ENCODE measurements around the gene THAP3. TPM values are rescaled to one million over a fixed set of nuclear protein-coding genes. Genes with fewer than 3 reads are reported as not detected.

THAP3 gene, protein sequence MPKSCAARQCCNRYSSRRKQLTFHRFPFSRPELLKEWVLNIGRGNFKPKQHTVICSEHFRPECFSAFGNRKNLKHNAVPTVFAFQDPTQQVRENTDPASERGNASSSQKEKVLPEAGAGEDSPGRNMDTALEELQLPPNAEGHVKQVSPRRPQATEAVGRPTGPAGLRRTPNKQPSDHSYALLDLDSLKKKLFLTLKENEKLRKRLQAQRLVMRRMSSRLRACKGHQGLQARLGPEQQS
- 10 to 100 TPM; 14.1 to 30.5 (median 20.3) TPM for total RNA-seq
- polyA plus RNA-seq, result 10 to 100 TPM; 18.7 to 31.8 TPM
- 11.7 reads per million, percentile 39 among the genes with 10 or more reads in this experiment for total RNA-seq

DNA sequence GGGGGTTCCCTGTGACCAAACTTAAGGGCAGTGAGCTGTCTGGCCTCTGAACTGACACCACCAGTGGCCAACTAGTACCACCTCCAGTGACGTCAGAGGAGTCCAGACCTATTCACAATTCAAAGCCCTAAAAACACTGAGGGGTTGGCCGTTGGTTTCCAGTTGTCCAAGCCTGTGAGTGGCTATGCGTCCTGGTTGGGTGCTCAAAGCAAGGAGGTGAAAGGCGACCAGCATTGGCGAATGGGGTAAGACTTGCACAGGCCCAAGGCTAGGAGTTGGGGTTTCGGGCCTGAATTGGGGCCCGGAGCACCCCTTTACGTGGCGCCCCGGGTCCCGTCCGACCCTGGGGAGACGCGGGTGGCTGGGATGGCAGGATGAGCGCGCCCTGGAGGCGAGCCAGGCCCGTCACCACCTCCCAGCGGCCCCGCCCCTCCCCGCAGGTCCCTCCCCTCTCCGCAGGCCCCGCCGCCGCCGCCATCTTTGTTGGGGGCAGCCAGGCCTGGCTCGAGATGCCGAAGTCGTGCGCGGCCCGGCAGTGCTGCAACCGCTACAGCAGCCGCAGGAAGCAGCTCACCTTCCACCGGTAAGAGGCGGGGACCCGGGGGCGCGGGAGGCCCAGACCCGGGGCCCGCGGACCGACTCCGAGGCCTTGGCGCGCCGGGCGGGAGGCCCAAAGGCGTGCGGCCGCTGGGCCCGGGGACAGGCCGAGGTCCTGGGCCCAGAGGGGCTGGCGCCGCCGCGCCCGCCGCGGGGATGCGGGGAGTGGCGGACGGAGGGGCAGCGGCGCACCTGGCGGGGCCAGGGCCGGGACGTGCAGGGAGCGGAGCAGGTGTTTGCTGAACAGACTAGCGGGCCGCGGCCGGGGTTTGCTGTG is at the start of gene THAP3:
Gene THAP3, plus strand, starts transcription at position 159 of the 874 bp plus-strand sequence. Its CDS starts 351 bp downstream, at position 510.
- peak within 1 kb of the TSS; percentile 86 to 97 (median 92) for H3K4me3 Mint-ChIP-seq
- ATAC-seq (peak; percentile 99), DNase-seq (peak; percentile 77 to 90 (median 87))
- no peaks in the 10 kb centered on the region for H3K27me3 Mint-ChIP-seq
- H3K36me3 Mint-ChIP-seq, result peaks cover 0 to 16% (median 5%) of the 10 kb centered on the region in 5 donors
- peaks cover 13 to 18% of the 10 kb centered on the region in 2 donors for H3K4me1 ChIP-seq (ENCODE audit: control insufficient read depth in 2 of 2, insufficient read depth in 2 of 2, low read length in 2 of 2)
- CTCF ChIA-PET, result interaction anchor here (1.0 to 2.0 kb wide), 3 partner anchors 21 to 27 kb away, joined by 3 to 8 read pairs (median 7); no protein-coding TSS in a partner anchor
- no peaks in the 10 kb centered on the region for H3K9me3 ChIP-seq (ENCODE audit: control insufficient read depth in 2 of 3, low read length in 3 of 3)
- POLR2A ChIA-PET, result interaction anchor here (0.6 to 14.2 kb wide), 5 partner anchors 9 to 439 kb away, joined by 3 to 246 read pairs (median 5); partner anchors contain the start of genes KLHL21 and PHF13
- peaks cover 0 to 51% (median under 1%) of the 10 kb centered on the region in 3 experiments for H3K36me3 ChIP-seq (ENCODE audit: control insufficient read depth in 2 of 3, insufficient read depth in 3 of 3, low read length in 3 of 3)
- peak within 1 kb of the TSS; percentile 52 for H3K4me3 ChIP-seq (ENCODE audit: low read length)
- H3K27me3 ChIP-seq (ENCODE audit: control insufficient read depth in 2 of 2, insufficient read depth in 2 of 2, low read length in 2 of 2), result no peaks in the 10 kb centered on the region
- peak within 1 kb of the TSS; percentile 78 for H3K27ac ChIP-seq (ENCODE audit: low read depth, low read length)
- intact Hi-C loops (cut with micrococcal nuclease), result loop anchor here (1.0 to 5.0 kb wide), 10 partner anchors 12 to 426 kb away; partner anchors contain the start of genes NOL9 (in 2 of the 2), PHF13 (in 2 of the 2), ZBTB48 (in 2 of the 2) and ACOT7 (in 1 of the 2)
- H3K4me1 Mint-ChIP-seq, result peaks cover 11 to 39% (median 30%) of the 10 kb centered on the region in 7 donors
- peak within 1 kb of the TSS; percentile 72 to 96 (median 86) for H3K27ac Mint-ChIP-seq
- no peaks in the 10 kb centered on the region for H3K9me3 Mint-ChIP-seq

DNA sequence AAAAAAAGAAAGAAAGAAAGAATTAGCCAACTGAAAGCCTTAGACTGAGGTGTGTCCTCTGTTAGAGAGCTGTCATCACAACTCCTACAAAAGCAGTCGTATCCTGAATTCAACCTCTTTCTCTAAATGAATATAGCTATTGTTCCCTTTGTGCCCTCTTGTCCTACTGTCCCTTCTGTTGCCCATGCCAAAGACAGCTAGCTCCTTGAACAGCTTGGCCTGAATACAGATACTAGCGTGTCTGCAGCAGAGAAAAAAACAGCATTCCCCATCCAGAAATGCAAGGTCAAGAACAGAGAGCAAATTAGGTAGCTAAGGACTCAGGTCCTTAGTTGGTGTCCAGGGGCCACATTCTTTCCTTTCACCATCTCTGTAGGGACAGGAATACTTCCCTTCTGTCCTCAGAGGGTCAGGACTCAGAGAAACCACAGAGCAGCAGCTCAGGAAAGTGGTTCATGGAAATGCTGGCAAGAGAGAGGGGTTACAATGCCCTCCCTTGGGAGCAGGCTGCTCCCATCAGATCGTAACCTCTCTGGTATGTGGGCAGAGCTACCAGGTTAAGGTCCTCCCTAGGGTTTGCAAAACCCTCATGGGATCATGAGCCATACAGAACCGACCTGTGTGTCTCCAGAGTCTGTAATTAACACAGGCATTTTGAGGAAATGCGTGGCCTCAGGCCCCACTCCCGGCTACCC is 46.7 kb upstream of the THAP3 start:
- no peaks in the 10 kb centered on the region for H3K27me3 Mint-ChIP-seq
- intact Hi-C loops (cut with micrococcal nuclease), result loop anchor here in 1 of 2 donors (2.0 kb wide), 1 partner anchor 47 kb away; the partner anchor contains the start of gene THAP3
- peaks cover 24 to 40% (median 33%) of the 10 kb centered on the region in 7 donors for H3K4me1 Mint-ChIP-seq
- peak overlapping the region in 5 of 9 donors; percentile 0 to 95 (median 36) for H3K27ac Mint-ChIP-seq
- H3K4me3 Mint-ChIP-seq, result peak overlapping the region in 3 of 10 donors; percentile 35 to 40 (median 36)
- POLR2A ChIA-PET, result interaction anchor here (1.5 to 6.9 kb wide), 2 partner anchors 23 to 118 kb away, joined by 4 to 153 read pairs; partner anchors contain the start of gene KLHL21
- no peak overlapping the region for H3K27ac ChIP-seq (ENCODE audit: low read depth, low read length)
- CTCF ChIA-PET, result interaction anchor here (1.1 kb wide), 1 partner anchor 24 kb away, joined by 3 read pairs; the partner anchor contains the start of gene NOL9
- DNase-seq (no peak), ATAC-seq (no peak)
- peaks cover 0 to 1% (median 0%) of the 10 kb centered on the region in 5 donors for H3K36me3 Mint-ChIP-seq
- H3K27me3 ChIP-seq (ENCODE audit: control insufficient read depth in 2 of 2, insufficient read depth in 2 of 2, low read length in 2 of 2), result no peaks in the 10 kb centered on the region
- H3K4me3 ChIP-seq (ENCODE audit: low read length), result no peak overlapping the region
- no peaks in the 10 kb centered on the region for H3K9me3 Mint-ChIP-seq
- peaks cover 0 to 9% (median 0%) of the 10 kb centered on the region in 3 experiments for H3K36me3 ChIP-seq (ENCODE audit: control insufficient read depth in 2 of 3, insufficient read depth in 3 of 3, low read length in 3 of 3)
- peaks cover 25 to 27% of the 10 kb centered on the region in 2 donors for H3K4me1 ChIP-seq (ENCODE audit: control insufficient read depth in 2 of 2, insufficient read depth in 2 of 2, low read length in 2 of 2)
- H3K9me3 ChIP-seq (ENCODE audit: control insufficient read depth in 2 of 3, low read length in 3 of 3), result no peaks in the 10 kb centered on the region

DNA sequence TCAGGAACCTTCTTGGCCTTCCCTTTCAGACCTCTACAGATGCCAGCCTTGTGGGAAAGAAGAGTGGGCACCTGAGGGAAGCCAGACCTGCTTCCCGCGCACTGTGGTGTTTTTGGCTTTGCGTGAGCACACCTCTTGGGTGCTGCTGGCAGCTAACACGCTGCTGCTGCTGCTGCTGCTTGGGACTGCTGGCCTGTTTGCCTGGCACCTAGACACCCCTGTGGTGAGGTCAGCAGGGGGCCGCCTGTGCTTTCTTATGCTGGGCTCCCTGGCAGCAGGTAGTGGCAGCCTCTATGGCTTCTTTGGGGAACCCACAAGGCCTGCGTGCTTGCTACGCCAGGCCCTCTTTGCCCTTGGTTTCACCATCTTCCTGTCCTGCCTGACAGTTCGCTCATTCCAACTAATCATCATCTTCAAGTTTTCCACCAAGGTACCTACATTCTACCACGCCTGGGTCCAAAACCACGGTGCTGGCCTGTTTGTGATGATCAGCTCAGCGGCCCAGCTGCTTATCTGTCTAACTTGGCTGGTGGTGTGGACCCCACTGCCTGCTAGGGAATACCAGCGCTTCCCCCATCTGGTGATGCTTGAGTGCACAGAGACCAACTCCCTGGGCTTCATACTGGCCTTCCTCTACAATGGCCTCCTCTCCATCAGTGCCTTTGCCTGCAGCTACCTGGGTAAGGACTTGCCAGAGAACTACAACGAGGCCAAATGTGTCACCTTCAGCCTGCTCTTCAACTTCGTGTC is 45.9 kb upstream of the THAP3 start:
- Histone ChIP-seq H3K27ac (ENCODE audit: low read depth, low read length) (peak overlapping the region; percentile 91), H3K9me3 (ENCODE audit: control insufficient read depth in 2 of 3, low read length in 3 of 3) (no peaks in the 10 kb centered on the region), H3K36me3 (ENCODE audit: control insufficient read depth in 2 of 3, insufficient read depth in 3 of 3, low read length in 3 of 3) (peaks cover 0 to 9% (median 0%) of the 10 kb centered on the region in 3 experiments), H3K4me3 (ENCODE audit: low read length) (no peak overlapping the region), H3K4me1 (ENCODE audit: control insufficient read depth in 2 of 2, insufficient read depth in 2 of 2, low read length in 2 of 2) (peaks cover 25 to 27% of the 10 kb centered on the region in 2 donors), H3K27me3 (ENCODE audit: control insufficient read depth in 2 of 2, insufficient read depth in 2 of 2, low read length in 2 of 2) (no peaks in the 10 kb centered on the region)
- intact Hi-C loops (cut with micrococcal nuclease), result loop anchor here (1.0 to 2.0 kb wide), 6 partner anchors 24 to 123 kb away; partner anchors contain the start of genes NOL9 (in 2 of the 2), PHF13 (in 2 of the 2), DNAJC11 (in 1 of the 2) and KLHL21 (in 1 of the 2)
- H3K27me3 Mint-ChIP-seq, result no peaks in the 10 kb centered on the region
- peak overlapping the region; percentile 76 to 97 (median 96) for H3K4me3 Mint-ChIP-seq
- ChIA-PET POLR2A (interaction anchor here (0.9 to 6.9 kb wide), 5 partner anchors 23 to 118 kb away, joined by 3 to 153 read pairs (median 5); partner anchors contain the start of gene KLHL21), CTCF (interaction anchor here (1.1 kb wide), 1 partner anchor 25 kb away, joined by 3 read pairs; the partner anchor contains the start of gene NOL9)
- peaks cover 0 to 1% (median 0%) of the 10 kb centered on the region in 5 donors for H3K36me3 Mint-ChIP-seq
- H3K9me3 Mint-ChIP-seq, result no peaks in the 10 kb centered on the region
- peaks cover 24 to 40% (median 33%) of the 10 kb centered on the region in 7 donors for H3K4me1 Mint-ChIP-seq
- H3K27ac Mint-ChIP-seq, result peak overlapping the region; percentile 88 to 98 (median 95)
- DNase-seq, result no peak
- no peak for ATAC-seq

DNA sequence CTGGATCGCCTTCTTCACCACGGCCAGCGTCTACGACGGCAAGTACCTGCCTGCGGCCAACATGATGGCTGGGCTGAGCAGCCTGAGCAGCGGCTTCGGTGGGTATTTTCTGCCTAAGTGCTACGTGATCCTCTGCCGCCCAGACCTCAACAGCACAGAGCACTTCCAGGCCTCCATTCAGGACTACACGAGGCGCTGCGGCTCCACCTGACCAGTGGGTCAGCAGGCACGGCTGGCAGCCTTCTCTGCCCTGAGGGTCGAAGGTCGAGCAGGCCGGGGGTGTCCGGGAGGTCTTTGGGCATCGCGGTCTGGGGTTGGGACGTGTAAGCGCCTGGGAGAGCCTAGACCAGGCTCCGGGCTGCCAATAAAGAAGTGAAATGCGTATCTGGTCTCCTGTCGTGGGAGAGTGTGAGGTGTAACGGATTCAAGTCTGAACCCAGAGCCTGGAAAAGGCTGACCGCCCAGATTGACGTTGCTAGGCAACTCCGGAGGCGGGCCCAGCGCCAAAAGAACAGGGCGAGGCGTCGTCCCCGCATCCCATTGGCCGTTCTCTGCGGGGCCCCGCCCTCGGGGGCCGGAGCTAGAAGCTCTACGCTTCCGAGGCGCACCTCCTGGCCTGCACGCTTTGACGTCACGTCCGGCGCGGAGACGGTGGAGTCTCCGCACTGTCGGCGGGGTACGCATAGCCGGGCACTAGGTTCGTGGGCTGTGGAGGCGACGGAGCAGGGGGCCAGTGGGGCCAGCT is 45.1 kb upstream of the THAP3 start, which contains the start of gene ZBTB48:
Gene ZBTB48, plus strand, starts transcription at position 621 of the 745 bp plus-strand sequence. CDS start 616 bp downstream, outside the sequence.
- no peaks in the 10 kb centered on the region for H3K27me3 ChIP-seq (ENCODE audit: control insufficient read depth in 2 of 2, insufficient read depth in 2 of 2, low read length in 2 of 2)
- Mint-ChIP-seq H3K4me1 (peaks cover 27 to 43% (median 35%) of the 10 kb centered on the region in 7 donors), H3K27me3 (no peaks in the 10 kb centered on the region), H3K9me3 (peaks cover 0 to under 1% (median 0%) of the 10 kb centered on the region in 11 donors), H3K27ac (peak within 1 kb of the TSS; percentile 88 to 98 (median 95)), H3K36me3 (peaks cover 0 to 1% (median 0%) of the 10 kb centered on the region in 5 donors), H3K4me3 (peak within 1 kb of the TSS; percentile 76 to 97 (median 96))
- peaks cover 0 to 9% (median 0%) of the 10 kb centered on the region in 3 experiments for H3K36me3 ChIP-seq (ENCODE audit: control insufficient read depth in 2 of 3, insufficient read depth in 3 of 3, low read length in 3 of 3)
- CTCF ChIA-PET, result interaction anchor here (1.0 to 1.7 kb wide), 5 partner anchors 9 to 37 kb away, joined by 3 to 7 read pairs (median 4); no protein-coding TSS in a partner anchor
- peak within 1 kb of the TSS; percentile 76 for H3K4me3 ChIP-seq (ENCODE audit: low read length)
- H3K27ac ChIP-seq (ENCODE audit: low read depth, low read length), result peak within 1 kb of the TSS; percentile 91
- no peaks in the 10 kb centered on the region for H3K9me3 ChIP-seq (ENCODE audit: control insufficient read depth in 2 of 3, low read length in 3 of 3)
- H3K4me1 ChIP-seq (ENCODE audit: control insufficient read depth in 2 of 2, insufficient read depth in 2 of 2, low read length in 2 of 2), result peaks cover 25 to 27% of the 10 kb centered on the region in 2 donors
- intact Hi-C loops (cut with micrococcal nuclease), result loop anchor here (1.0 to 2.0 kb wide), 7 partner anchors 22 to 122 kb away; partner anchors contain the start of genes NOL9 (in 2 of the 2), PHF13 (in 2 of the 2), DNAJC11 (in 1 of the 2) and KLHL21 (in 1 of the 2)
- peak; percentile 98 for ATAC-seq
- POLR2A ChIA-PET, result interaction anchor here (0.6 to 6.9 kb wide), 15 partner anchors 9 to 122 kb away, joined by 3 to 153 read pairs (median 4); partner anchors contain the start of genes DNAJC11, KLHL21, NOL9 and TAS1R1
- peak; percentile 92 to 97 (median 94) for DNase-seq

Measured in naive thymus-derived CD4-positive, alpha-beta T cell (primary cell).